ENCODE measurements around the gene SPOCK1.

- no peak for TF ChIP-seq POLR2AphosphoS5 (IDR thresholded peaks at IDR 0.05; ENCODE audit: borderline replicate concordance, low read depth, low read length)
- no peak for TF ChIP-seq EZH2 (IDR thresholded peaks at IDR 0.05)
These were observed 28.8 kb downstream of the SPOCK1 start for GRCh38 chr5:137470111-137470920.

Measured in SK-N-MC (cell line).